HCT116 (cell line): ENCODE measurements around the gene RBCK1. TPM values are rescaled to one million over a fixed set of nuclear protein-coding genes. Genes with fewer than 3 reads are reported as not detected.

Experiments used
- ATAC-seq: fragments of 200-7000 bp; cut with Tn5 transposase; 2 replicates; pipeline ENCODE4 v1.9.1; 2020; ENCODE audit warnings: mild to moderate bottlenecking, moderate library complexity
- BruUV-seq: library from RNA; stranded (reverse); fragments of 400-500 nt; replicated peaks from 2 replicates; lab custom pipeline; 2021; lab: Mats Ljungman, UMichigan
- CTCF ChIA-PET: fragments of 300-600 bp; sonication (Branson Sonifier 250); formaldehyde crosslinking; loops from one replicate; lab custom pipeline; 2021; ENCODE audit warnings: antibody characterized with exemption; lab: Charles Lee
- POLR2A ChIA-PET: fragments of 300-600, 350-600 bp; sonication (Branson Sonifier 250); formaldehyde crosslinking; loops from one replicate; lab custom pipeline; 2021; ENCODE audit warnings: antibody characterized with exemption; lab: Charles Lee
- RAD21 ChIA-PET, 2 experiments: fragments of 300-600 bp; sonication (Branson Sonifier 250); formaldehyde crosslinking; loops; one replicate each; lab custom pipeline; 2023; ENCODE audit warnings: low total read pairs in 2 of 2; ENCODE audit not compliant: uncharacterized antibody in 2 of 2, unreplicated experiment in 2 of 2, low non-redundant PET in 1 of 2; lab: Charles Lee
- DNase-seq: peaks from one replicate; pipeline ENCODE4 v3.0.0-alpha.2; 2010; ENCODE audit warnings: low read depth, low spot score
- H2AFZ ChIP-seq: fragments of 200-600 bp; shearing (Covaris generic), sonication (generic); 2 replicates; pipeline ENCODE4 v1.6.1; 2017; ENCODE audit warnings: low read depth, mixed run types, mixed read lengths, antibody characterized with exemption, low read length; ENCODE audit not compliant: poor library complexity, severe bottlenecking
- H3K27ac ChIP-seq: 2 replicates; pipeline ENCODE4 v1.5.1; 2012; ENCODE audit warnings: low read depth, low read length
- H3K27me3 ChIP-seq: fragments of 200-600 bp; sonication (generic); 2 replicates; pipeline ENCODE4 v1.6.1; 2016; ENCODE audit warnings: mixed run types, low read length, mixed read lengths; ENCODE audit not compliant: insufficient read depth
- H3K36me3 ChIP-seq, 2 experiments: fragments of 200-500 bp in 1 of 2; fragments of 200-600 bp in 1 of 2; sonication (Bioruptor generic) in 1 of 2; sonication (generic) in 1 of 2; 2 replicates each; pipeline versions ENCODE4 v1.5.1 to v1.6.1; 2014 to 2016; ENCODE audit warnings: low read length in 2 of 2, inconsistent platforms in 1 of 2, mixed read lengths in 1 of 2, mixed run types in 1 of 2; ENCODE audit not compliant: insufficient read depth in 2 of 2, control insufficient read depth in 1 of 2
- H3K4me1 ChIP-seq, 2 experiments: fragments of 200-600 bp in 1 of 2; sonication (generic) in 1 of 2; 2 replicates each; pipeline versions ENCODE4 v1.5.1 to v1.6.1; 2012 to 2017; ENCODE audit warnings: low read length in 2 of 2, inconsistent platforms in 1 of 2, mild to moderate bottlenecking in 1 of 2, mixed read lengths in 1 of 2, mixed run types in 1 of 2, moderate library complexity in 1 of 2; ENCODE audit not compliant: insufficient read depth in 2 of 2, control insufficient read depth in 1 of 2
- H3K4me2 ChIP-seq: fragments of 200-600 bp; sonication (generic); 2 replicates; pipeline ENCODE4 v1.6.1; 2017; ENCODE audit warnings: mixed run types, low read length, mixed read lengths
- H3K4me3 ChIP-seq, 2 experiments: fragments of 200-600 bp in 1 of 2; sonication (generic) in 1 of 2; replicated peaks in 1 of 2; 2 replicates each; pipeline ENCODE4 v1.5.1; 2011 to 2016; ENCODE audit warnings: low read length in 2 of 2, control low read depth in 1 of 2, low read depth in 1 of 2, mild to moderate bottlenecking in 1 of 2, mixed read lengths in 1 of 2, mixed run types in 1 of 2
- H3K79me2 ChIP-seq: fragments of 200-600 bp; sonication (generic); 2 replicates; pipeline ENCODE4 v1.6.1; 2017; ENCODE audit warnings: mild to moderate bottlenecking, mixed run types, low read length, moderate library complexity, mixed read lengths; ENCODE audit not compliant: insufficient read depth
- H3K9ac ChIP-seq: fragments of 200-600 bp; sonication (generic); 2 replicates; pipeline ENCODE4 v1.6.1; 2016; ENCODE audit warnings: low read length, mixed read lengths
- H3K9me2 ChIP-seq: fragments of 200-600 bp; sonication (generic), shearing (Covaris generic); 2 replicates; pipeline ENCODE4 v1.6.1; 2017; ENCODE audit warnings: mixed run types, mild to moderate bottlenecking, moderate library complexity; ENCODE audit not compliant: insufficient read depth
- H3K9me3 ChIP-seq, 2 experiments: fragments of 200-500 bp in 1 of 2; fragments of 200-600 bp in 1 of 2; sonication (Bioruptor generic) in 1 of 2; sonication (generic) in 1 of 2; 2 replicates each; pipeline ENCODE4 v1.6.1; 2014 to 2017; ENCODE audit warnings: low read length in 2 of 2, mixed read lengths in 2 of 2, inconsistent platforms in 1 of 2, low read depth in 1 of 2, mild to moderate bottlenecking in 1 of 2, mixed run types in 1 of 2, moderate library complexity in 1 of 2; ENCODE audit not compliant: control insufficient read depth in 1 of 2, insufficient read depth in 1 of 2
- H4K20me1 ChIP-seq: fragments of 200-600 bp; sonication (generic), shearing (Covaris generic); 2 replicates; pipeline ENCODE4 v1.6.1; 2017; ENCODE audit warnings: mixed run types, mild to moderate bottlenecking, moderate library complexity; ENCODE audit not compliant: insufficient read depth
- CBX3 ChIP-seq: IDR thresholded peaks from 2 replicates; pipeline ENCODE4 v1.6.1; 2012; ENCODE audit warnings: low read depth
- CEBPB ChIP-seq: IDR thresholded peaks from 2 replicates; pipeline ENCODE4 v1.6.1; 2012; ENCODE audit warnings: low read depth
- CTCF ChIP-seq, 3 experiments: fragments of 200-600 bp in 1 of 3; sonication (generic) in 1 of 3; IDR thresholded peaks in 2 of 3; conservative IDR thresholded peaks in 1 of 3; 2 replicates each; pipeline ENCODE4 v1.5.1; 2012 to 2017; ENCODE audit warnings: low read depth in 2 of 3, low read length in 2 of 3, antibody characterized with exemption in 1 of 3, borderline replicate concordance in 1 of 3, control low read depth in 1 of 3, mild to moderate bottlenecking in 1 of 3, mixed read lengths in 1 of 3, mixed run types in 1 of 3, moderate library complexity in 1 of 3; ENCODE audit not compliant: insufficient read depth in 1 of 3
- EGR1 ChIP-seq: IDR thresholded peaks from 2 replicates; pipeline ENCODE4 v1.6.1; 2012; ENCODE audit warnings: low read depth
- ELF1 ChIP-seq: IDR thresholded peaks from 2 replicates; pipeline ENCODE4 v1.6.1; 2012; ENCODE audit warnings: low read depth, borderline replicate concordance
- EZH2 ChIP-seq: fragments of 200-600 bp; sonication (generic); IDR thresholded peaks from 2 replicates; pipeline ENCODE4 v1.6.1; 2017; ENCODE audit warnings: antibody characterized with exemption, mixed run types
- POLR2A ChIP-seq: IDR thresholded peaks from 2 replicates; pipeline ENCODE4 v1.7.0; 2011; ENCODE audit warnings: borderline replicate concordance; ENCODE audit not compliant: insufficient read depth, insufficient read length; ENCODE audit errors: extremely low read depth
- RAD21 ChIP-seq: IDR thresholded peaks from 2 replicates; pipeline ENCODE4 v1.6.1; 2012; ENCODE audit warnings: low read depth, mild to moderate bottlenecking
- REST ChIP-seq: IDR thresholded peaks from 2 replicates; pipeline ENCODE4 v1.6.1; 2012; ENCODE audit warnings: low read depth
- SIN3A ChIP-seq: IDR thresholded peaks from 2 replicates; pipeline ENCODE4 v1.6.1; 2012; ENCODE audit warnings: low read depth
- SP1 ChIP-seq: IDR thresholded peaks from 2 replicates; pipeline ENCODE4 v1.6.1; 2012; ENCODE audit warnings: low read depth
- SRF ChIP-seq: IDR thresholded peaks from 2 replicates; pipeline ENCODE4 v1.6.1; 2012; ENCODE audit warnings: low read depth
- ZFX ChIP-seq: fragments of 450-650 bp; IDR thresholded peaks from 2 replicates; pipeline ENCODE4 v1.6.1; 2017
- intact Hi-C: fragments of 100-400 bp; cut with micrococcal nuclease; formaldehyde crosslinking; loops from 2 replicates; pipeline ENCODE4 v1.10.0; 2022
- total RNA-seq: library from RNA; stranded (reverse); gene quantifications from one replicate; pipeline ENCODE4 v1.2.1, GENCODE V29; 2021; ENCODE audit not compliant: unreplicated experiment
- TF ChIP-seq, protein P1 (sequence below): IDR thresholded peaks from 2 replicates; pipeline ENCODE4 v1.6.1; 2012

Gene RBCK1
- total RNA-seq, 1 experiment from 2014 or later: 180 TPM

- BruUV-seq: no TSS peak
- Histone ChIP-seq H3K4me2 (no peak overlapping the region), H3K36me3 (no peaks in the 10 kb centered on the region), H3K27me3 (no peaks in the 10 kb centered on the region), H3K9me2 (no peaks in the 10 kb centered on the region), H3K27ac (peak overlapping the region; percentile 24), H3K79me2 (peaks cover 25% of the 10 kb centered on the region), H3K4me1 (peaks cover 35 to 41% of the 10 kb centered on the region in 2 experiments), H4K20me1 (no peaks in the 10 kb centered on the region), H3K4me3 (no peak overlapping the region), H3K9ac (no peak overlapping the region), H3K9me3 (no peaks in the 10 kb centered on the region), H2AFZ (no peak overlapping the region)
- no peak for DNase-seq
- CTCF ChIA-PET: interaction anchor here (1.5 kb wide), 1 partner anchor 16 kb away, joined by 11 read pairs; no protein-coding TSS in a partner anchor
- POLR2A ChIA-PET: interaction anchor here (19.7 to 29.0 kb wide), 2 partner anchors 15 to 20 kb away, joined by 639 to 779 read pairs; partner anchors contain the start of gene RBCK1
- intact Hi-C loops: no loop called here
- no peak for ATAC-seq
- no peak for TF ChIP-seq SP1
- no peak for TF ChIP-seq EZH2
- TF ChIP-seq, protein P1, sequence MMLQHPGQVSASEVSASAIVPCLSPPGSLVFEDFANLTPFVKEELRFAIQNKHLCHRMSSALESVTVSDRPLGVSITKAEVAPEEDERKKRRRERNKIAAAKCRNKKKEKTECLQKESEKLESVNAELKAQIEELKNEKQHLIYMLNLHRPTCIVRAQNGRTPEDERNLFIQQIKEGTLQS: no peak
- no peak for TF ChIP-seq SRF
- no peak for TF ChIP-seq REST
- no peak for TF ChIP-seq CBX3
- no peak for TF ChIP-seq RAD21
- no peak for TF ChIP-seq CEBPB
- no peak for TF ChIP-seq CTCF (IDR thresholded peaks at IDR 0.05 in 2 of 3, conservative IDR thresholded peaks at IDR 0.05 in 1 of 3; ENCODE audit: borderline replicate concordance in 1 of 3, insufficient read depth in 1 of 3, low read depth in 2 of 3, low read length in 2 of 3)
- TF ChIP-seq SIN3A: no peak
- TF ChIP-seq ZFX: no peak
- TF ChIP-seq EGR1: no peak
- no peak for TF ChIP-seq ELF1
- no peak for TF ChIP-seq POLR2A
- RAD21 ChIA-PET: no interaction called here
These were observed 29.1 kb upstream of the RBCK1 start for GRCh38 chr20:378961-379336.
